Sciatic nerve (tissue), 2 donors: ENCODE measurements around the gene CNOT6. TPM values are rescaled to one million over a fixed set of nuclear protein-coding genes. Genes with fewer than 3 reads are reported as not detected.

ENCODE experiments used
- ATAC-seq: fragments of 200-7000 bp; cut with Tn5 transposase; one replicate; pipeline ENCODE4 v1.9.1; 2020; ENCODE audit warnings: mild to moderate bottlenecking, moderate library complexity
- DNase-seq: peaks from one replicate; pipeline ENCODE4 v3.0.0-alpha.2; 2020; ENCODE audit warnings: low spot score
- intact Hi-C: fragments of 100-400 bp; cut with DNase I; formaldehyde crosslinking; loops from one replicate; pipeline ENCODE4 v1.14.2; 2022
- total RNA-seq: library from RNA; stranded (reverse); fragmentation: NEBNext Ultra II Directional; extraction: Animal tissue kit (Norgen Biotek cat#: 25700); gene quantifications from one replicate; pipeline ENCODE4 v1.2.1, GENCODE V29; 2021
- donor health status: DM: no; HTN: no; CAD: no.
- donor health status: DM: no; HTN: no; CAD: no.

Gene CNOT6
- total RNA-seq, 1 donor from 2014 or later: 31.9 TPM

- ATAC-seq (no peak), DNase-seq (no peak)
- intact Hi-C loops: no loop called here
Observed at GRCh38 chr5:180545248-180545647, 51.1 kb downstream of the CNOT6 start.

- intact Hi-C loops: no loop called here
- DNase-seq: no peak
- no peak for ATAC-seq
Observed at GRCh38 chr5:180548563-180548962, 54.4 kb downstream of the CNOT6 start.

GRCh38 chr5:180553530-180553929 is 59.4 kb downstream of the CNOT6 start:
- ATAC-seq: no peak
- no peak for DNase-seq
- intact Hi-C loops: no loop called here

- DNase-seq: no peak
- intact Hi-C loops: no loop called here
- no peak for ATAC-seq
Observed at GRCh38 chr5:180555168-180555921, 61.2 kb downstream of the CNOT6 start.

GRCh38 chr5:180557217-180557809 is 63.1 kb downstream of the CNOT6 start:
- ATAC-seq (no peak), DNase-seq (no peak)
- intact Hi-C loops: no loop called here

- DNase-seq: no peak
- ATAC-seq: no peak
- intact Hi-C loops: no loop called here
Observed at GRCh38 chr5:180558232-180558631, 64.1 kb downstream of the CNOT6 start.

GRCh38 chr5:180563994-180564393 is 69.8 kb downstream of the CNOT6 start:
- intact Hi-C loops: no loop called here
- DNase-seq (no peak), ATAC-seq (no peak)

- ATAC-seq (no peak), DNase-seq (no peak)
- intact Hi-C loops: no loop called here
Observed at GRCh38 chr5:180568914-180569313, 74.7 kb downstream of the CNOT6 start.

- intact Hi-C loops: no loop called here
- ATAC-seq: no peak
- no peak for DNase-seq
Observed at GRCh38 chr5:180575571-180575970, 81.4 kb downstream of the CNOT6 start.

GRCh38 chr5:180580681-180581080 is 86.5 kb downstream of the CNOT6 start:
- intact Hi-C loops: no loop called here
- no peak for ATAC-seq
- no peak for DNase-seq

GRCh38 chr5:180583738-180584137 is 89.6 kb downstream of the CNOT6 start:
- intact Hi-C loops: no loop called here
- DNase-seq: no peak
- ATAC-seq: no peak

- intact Hi-C loops: no loop called here
- DNase-seq (no peak), ATAC-seq (no peak)
Observed at GRCh38 chr5:180586204-180586603, 92.0 kb downstream of the CNOT6 start.

- ATAC-seq (no peak), DNase-seq (no peak)
- intact Hi-C loops: no loop called here
Observed at GRCh38 chr5:180586870-180587269, 92.7 kb downstream of the CNOT6 start.

GRCh38 chr5:180589771-180590542 is 95.8 kb downstream of the CNOT6 start:
- intact Hi-C loops: no loop called here
- no peak for ATAC-seq
- peak; percentile 26 for DNase-seq

GRCh38 chr5:180590543-180591310 is 96.5 kb downstream of the CNOT6 start:
- DNase-seq (peak; percentile 41), ATAC-seq (no peak)
- intact Hi-C loops: no loop called here

- intact Hi-C loops: no loop called here
- DNase-seq: peak; percentile 54
- ATAC-seq: no peak
Observed at GRCh38 chr5:180591311-180591887, 97.2 kb downstream of the CNOT6 start, which contains the start of gene SCGB3A1. Gene SCGB3A1 (minus strand): TSS chr5:180591499. CDS start chr5:180591462, 37 bp downstream.

GRCh38 chr5:180592176-180592575 is 98.0 kb downstream of the CNOT6 start:
- ATAC-seq: no peak
- DNase-seq: peak; percentile 36
- intact Hi-C loops: no loop called here

- intact Hi-C loops: no loop called here
- DNase-seq (peak; percentile 21), ATAC-seq (no peak)
Observed at GRCh38 chr5:180593446-180594206, 99.4 kb downstream of the CNOT6 start.
